Endodermal cell (in vitro differentiated cells): Measurements from ENCODE around the gene SPPL3. TPM values are rescaled to one million over a fixed set of nuclear protein-coding genes. Genes with fewer than 3 reads are reported as not detected.
A peak's percentile ranks its signal among the peaks of the same experiment; 100 is the strongest.

ENCODE experiments used
- DNase-seq: peaks from one replicate; pipeline ENCODE4 v3.0.0-alpha.2; 2017
- H3K27ac ChIP-seq: 2 replicates; pipeline ENCODE4 v1.5.1; 2013; ENCODE audit warnings: mild to moderate bottlenecking, low read depth, low read length, moderate library complexity
- H3K27me3 ChIP-seq: 2 replicates; pipeline ENCODE4 v1.6.1; 2013; ENCODE audit warnings: mild to moderate bottlenecking, low read length, moderate library complexity; ENCODE audit not compliant: insufficient read depth, control insufficient read depth, poor library complexity, severe bottlenecking
- H3K36me3 ChIP-seq: 2 replicates; pipeline ENCODE4 v1.7.0; 2013; ENCODE audit warnings: mild to moderate bottlenecking, low read length, moderate library complexity; ENCODE audit not compliant: control insufficient read depth, insufficient read depth
- H3K4me1 ChIP-seq: one replicate; pipeline ENCODE4 v1.7.0; 2013; ENCODE audit warnings: low read length; ENCODE audit not compliant: control insufficient read depth, insufficient read depth
- H3K4me3 ChIP-seq: 2 replicates; pipeline ENCODE4 v1.5.1; 2013; ENCODE audit warnings: mild to moderate bottlenecking, low read length, moderate library complexity
- H3K9ac ChIP-seq: 2 replicates; pipeline ENCODE4 v1.6.1; 2013; ENCODE audit warnings: mild to moderate bottlenecking, low read length, moderate library complexity; ENCODE audit not compliant: poor library complexity, severe bottlenecking; ENCODE audit errors: extremely low read depth
- H3K9me3 ChIP-seq: 2 replicates; pipeline ENCODE4 v1.6.1; 2013; ENCODE audit warnings: mild to moderate bottlenecking, low read length, moderate library complexity; ENCODE audit not compliant: control insufficient read depth
- H3K27ac Mint-ChIP-seq: 2 replicates; pipeline ENCODE4 v1.8.0; 2020; ENCODE audit warnings: mixed read lengths
- H3K27me3 Mint-ChIP-seq: 2 replicates; pipeline ENCODE4 v1.8.0; 2021; ENCODE audit warnings: mild to moderate bottlenecking, mixed read lengths; ENCODE audit not compliant: insufficient read depth
- H3K36me3 Mint-ChIP-seq: 2 replicates; pipeline ENCODE4 v1.8.0; 2020; ENCODE audit warnings: low read depth, mixed read lengths
- H3K4me1 Mint-ChIP-seq: 2 replicates; pipeline ENCODE4 v1.8.0; 2020; ENCODE audit warnings: mixed read lengths
- H3K4me3 Mint-ChIP-seq: 2 replicates; pipeline ENCODE4 v1.8.0; 2020; ENCODE audit warnings: mild to moderate bottlenecking, moderate library complexity, mixed read lengths
- H3K9me3 Mint-ChIP-seq: 2 replicates; pipeline ENCODE4 v1.8.0; 2020; ENCODE audit warnings: mild to moderate bottlenecking, mixed read lengths
- CTCF ChIP-seq: fragments of 200-600 bp; sonication (generic); conservative IDR thresholded peaks from 2 replicates; pipeline ENCODE4 v1.5.0; 2021; ENCODE audit warnings: antibody characterized with exemption, mild to moderate bottlenecking
- WGBS, 2 experiments: methylation state at CpG; one replicate each; pipeline versions ENCODE4 v1.1.5 to v1.1.7; 2013; ENCODE audit warnings: missing lambda C conversion rate in 2 of 2, mixed read lengths in 1 of 2; ENCODE audit not compliant: insufficient coverage in 1 of 2, insufficient read length in 1 of 2; 5-methylcytosine and 5-hydroxymethylcytosine counted together
- total RNA-seq, 2 donors: library from RNA; stranded (reverse); fragmentation: NEBNext Ultra II Directional in 1 of 2; extraction: Animal tissue kit (Norgen Biotek cat#: 25700) in 1 of 2; gene quantifications; 2 replicates in 1 of 2; 3 replicates in 1 of 2; pipeline ENCODE4 v1.2.1, GENCODE V29; 2021

The SPPL3 gene
- total RNA-seq, 2 donors from 2014 or later, result 41.1 to 46.8 TPM

DNA sequence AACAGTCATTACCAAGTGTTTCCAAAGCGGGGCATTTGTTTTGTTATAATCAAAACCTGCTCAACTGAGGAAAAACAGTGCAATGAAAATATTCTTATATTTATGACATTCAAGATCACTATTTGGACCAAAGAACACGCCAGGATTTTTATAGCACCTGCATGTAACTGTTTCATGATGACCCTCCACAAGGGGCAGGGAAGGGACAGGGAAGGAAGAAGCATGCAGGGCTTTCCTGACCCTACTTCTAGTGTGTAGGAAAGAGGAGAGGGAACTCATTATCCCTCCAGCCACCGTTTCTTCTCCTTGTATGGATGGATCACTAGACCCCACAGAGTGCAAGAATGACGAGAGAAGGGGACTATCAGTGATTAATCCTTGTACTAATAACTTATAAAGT lies 49.4 kb downstream of the SPPL3 start:
- Mint-ChIP-seq H3K9me3 (peaks cover 16% of the 10 kb centered on the region), H3K4me3 (no peak overlapping the region), H3K36me3 (peaks cover 13% of the 10 kb centered on the region), H3K27me3 (no peaks in the 10 kb centered on the region), H3K4me1 (peaks cover 2% of the 10 kb centered on the region), H3K27ac (no peak overlapping the region)
- no peak overlapping the region for H3K27ac ChIP-seq
- peak; percentile 59 for TF ChIP-seq CTCF
- no peak overlapping the region for H3K9ac ChIP-seq
- 86 to 93% methylated on average over 3 to 4 of the region's 4 CpGs for WGBS, 2 experiments
- peaks cover 4% of the 10 kb centered on the region for H3K36me3 ChIP-seq
- no peaks in the 10 kb centered on the region for H3K4me1 ChIP-seq
- no peak for DNase-seq
- peaks cover 15% of the 10 kb centered on the region for H3K9me3 ChIP-seq
- H3K4me3 ChIP-seq, result no peak overlapping the region
- H3K27me3 ChIP-seq, result no peaks in the 10 kb centered on the region

- Mint-ChIP-seq H3K9me3 (peaks cover 3% of the 10 kb centered on the region), H3K27ac (no peak overlapping the region), H3K27me3 (no peaks in the 10 kb centered on the region), H3K36me3 (peaks cover 2% of the 10 kb centered on the region), H3K4me1 (peaks cover 2% of the 10 kb centered on the region), H3K4me3 (no peak overlapping the region)
- Histone ChIP-seq H3K4me1 (no peaks in the 10 kb centered on the region), H3K9me3 (peaks cover 2% of the 10 kb centered on the region), H3K9ac (no peak overlapping the region), H3K4me3 (no peak overlapping the region), H3K27me3 (no peaks in the 10 kb centered on the region), H3K36me3 (no peaks in the 10 kb centered on the region), H3K27ac (no peak overlapping the region)
- TF ChIP-seq CTCF, result no peak
- WGBS, 2 experiments, result 100% methylated on average over 3 of the region's 3 CpGs; no CpG with 5 or more reads in 1 of the 2 experiments
- DNase-seq, result no peak
These were observed 51.0 kb downstream of the SPPL3 start for GRCh38 chr12:120853188-120853587.

- 65 to 67% methylated on average over 3 of the region's 4 CpGs for WGBS, 2 experiments
- no peaks in the 10 kb centered on the region for H3K27me3 Mint-ChIP-seq
- Histone ChIP-seq H3K9me3 (no peaks in the 10 kb centered on the region), H3K27me3 (no peaks in the 10 kb centered on the region), H3K27ac (no peak overlapping the region), H3K4me1 (no peaks in the 10 kb centered on the region), H3K9ac (no peak overlapping the region), H3K4me3 (no peak overlapping the region), H3K36me3 (no peaks in the 10 kb centered on the region)
- no peak for DNase-seq
- TF ChIP-seq CTCF, result no peak
- H3K4me3 Mint-ChIP-seq, result no peak overlapping the region
- H3K9me3 Mint-ChIP-seq, result no peaks in the 10 kb centered on the region
- H3K27ac Mint-ChIP-seq, result no peak overlapping the region
- peaks cover 2% of the 10 kb centered on the region for H3K36me3 Mint-ChIP-seq
- H3K4me1 Mint-ChIP-seq, result peaks cover 2% of the 10 kb centered on the region
These were observed 52.2 kb downstream of the SPPL3 start for GRCh38 chr12:120851944-120852343.
